SK-N-SH (cell line): ENCODE measurements around the gene ACTRT3.
A peak's percentile ranks its signal among the peaks of the same experiment; 100 is the strongest.

Experiments
- CTCF ChIP-seq: fragments of 200-600 bp; sonication (generic); IDR thresholded peaks from 2 replicates; pipeline ENCODE4 v1.6.1; 2017; ENCODE audit warnings: antibody characterized with exemption, mild to moderate bottlenecking, moderate library complexity
- ELF1 ChIP-seq: IDR thresholded peaks from 2 replicates; pipeline ENCODE4 v1.4.0; 2012
- FOSL2 ChIP-seq: IDR thresholded peaks from 2 replicates; pipeline ENCODE4 v1.4.0; 2012; ENCODE audit warnings: low read depth, mild to moderate bottlenecking, moderate library complexity, borderline replicate concordance
- GATA2 ChIP-seq: sonication (generic); formaldehyde crosslinking; IDR thresholded peaks from 2 replicates; pipeline ENCODE4 v1.5.0; 2020; ENCODE audit warnings: mild to moderate bottlenecking, missing genetic modification reagents
- JUND ChIP-seq: IDR thresholded peaks from 2 replicates; pipeline ENCODE4 v1.4.0; 2012
- NRF1 ChIP-seq: IDR thresholded peaks from 2 replicates; pipeline ENCODE4 v1.6.1; 2012; ENCODE audit warnings: low read depth, mild to moderate bottlenecking, low read length
- PBX3 ChIP-seq: IDR thresholded peaks from 2 replicates; pipeline ENCODE4; 2012
- POLR2AphosphoS5 ChIP-seq: IDR thresholded peaks from 2 replicates; pipeline ENCODE4 v1.6.1; 2012; ENCODE audit warnings: low read depth, low read length
- RAD21 ChIP-seq: IDR thresholded peaks from 2 replicates; pipeline ENCODE4 v1.6.1; 2012; ENCODE audit warnings: mild to moderate bottlenecking, low read length
- RCOR1 ChIP-seq: fragments of 150-350 bp; IDR thresholded peaks from 2 replicates; pipeline ENCODE4 v1.6.1; 2017; ENCODE audit warnings: antibody characterized with exemption, low read length
- SIN3A ChIP-seq: IDR thresholded peaks from 2 replicates; pipeline ENCODE4 v1.6.1; 2012; ENCODE audit warnings: low read depth, mild to moderate bottlenecking, low read length, moderate library complexity, borderline replicate concordance
- USF1 ChIP-seq: IDR thresholded peaks from 2 replicates; pipeline ENCODE4 v1.4.0; 2012; ENCODE audit warnings: low read depth, borderline replicate concordance
- ZBTB33 ChIP-seq: IDR thresholded peaks from 2 replicates; pipeline ENCODE4 v1.4.0; 2012; ENCODE audit warnings: low read depth, borderline replicate concordance

GRCh38 chr3:169764882-169765612 is 4.3 kb downstream of the ACTRT3 start, which contains the start of gene TERC:
- TF ChIP-seq POLR2AphosphoS5 = peak; percentile 91
- TF ChIP-seq CTCF = no peak
- no peak for TF ChIP-seq USF1
- no peak for TF ChIP-seq PBX3
- TF ChIP-seq FOSL2 = no peak
- TF ChIP-seq RCOR1 = no peak
- TF ChIP-seq RAD21 = no peak
- peak; percentile 96 for TF ChIP-seq ZBTB33
- TF ChIP-seq ELF1 = peak; percentile 48
- peak; percentile 74; the same call in 1 of the 2 replicates for TF ChIP-seq SIN3A
- no peak for TF ChIP-seq JUND
- no peak for TF ChIP-seq GATA2 (CRISPR knock-in tag)
- TF ChIP-seq NRF1 = no peak
